T-cell (primary cell): ENCODE results near the gene SCN1A. TPM values are rescaled to one million over a fixed set of nuclear protein-coding genes. Genes with fewer than 3 reads are reported as not detected.
A peak's percentile ranks its signal among the peaks of the same experiment; 100 is the strongest.

ENCODE experiments used
- ATAC-seq, 4 experiments: fragments of 200-7000 bp in 3 of 4; fragments of 150-1000 bp in 1 of 4; cut with Tn5 transposase; replicated peaks in 1 of 4; 1 replicate in 3 of 4; 2 replicates in 1 of 4; pipeline ENCODE4 v1.10.0; 2021; ENCODE audit warnings: moderate library complexity in 3 of 4, mild to moderate bottlenecking in 2 of 4, moderate number of reproducible peaks in 1 of 4
- CTCF ChIA-PET, 2 donors: fragments of 300-600 bp; sonication (Branson Sonifier 250); formaldehyde crosslinking; loops; one replicate each; lab custom pipeline; 2022; ENCODE audit warnings: antibody characterized with exemption in 2 of 2; lab: Charles Lee
- POLR2A ChIA-PET, 2 donors: fragments of 300-600 bp; sonication (Branson Sonifier 250); formaldehyde crosslinking; loops; one replicate each; lab custom pipeline; 2022; ENCODE audit warnings: antibody characterized with exemption in 2 of 2; lab: Charles Lee
- DNase-seq, 35 experiments: peaks; one replicate each; pipeline versions ENCODE4 v3.0.0 to v3.0.0-alpha.2; 2013 to 2023
- H3K27ac ChIP-seq: one replicate; pipeline ENCODE4 v1.5.1; 2013; ENCODE audit warnings: low read length
- H3K27me3 ChIP-seq, 2 experiments: replicated peaks in 1 of 2; 1 replicate in 1 of 2; 2 replicates in 1 of 2; pipeline versions ENCODE4 v1.6.1 to v1.7.0; 2013; ENCODE audit warnings: low read length in 1 of 2, mixed read lengths in 1 of 2; ENCODE audit not compliant: control insufficient read depth in 2 of 2, insufficient read depth in 2 of 2; ENCODE audit errors: extremely low read depth in 1 of 2
- H3K36me3 ChIP-seq, 2 donors: 1 replicate in 1 of 2; 2 replicates in 1 of 2; pipeline versions ENCODE4 v1.6.1 to v1.7.0; 2013; ENCODE audit warnings: low read length in 1 of 2; ENCODE audit not compliant: control insufficient read depth in 2 of 2, insufficient read depth in 1 of 2; ENCODE audit errors: extremely low read depth in 1 of 2
- H3K4me1 ChIP-seq, 2 experiments: 1 replicate in 1 of 2; 2 replicates in 1 of 2; pipeline versions ENCODE4 v1.6.1 to v1.7.0; 2013; ENCODE audit warnings: low read length in 2 of 2, mixed read lengths in 1 of 2; ENCODE audit not compliant: insufficient read depth in 2 of 2, control insufficient read depth in 1 of 2; ENCODE audit errors: extremely low read depth in 1 of 2
- H3K4me3 ChIP-seq, 2 donors: 1 replicate in 1 of 2; 2 replicates in 1 of 2; pipeline versions ENCODE4 v1.5.1 to v1.7.0; 2013; ENCODE audit warnings: mild to moderate bottlenecking in 2 of 2, low read length in 1 of 2, moderate library complexity in 1 of 2; ENCODE audit not compliant: control insufficient read depth in 1 of 2; ENCODE audit errors: extremely low read depth in 1 of 2
- H3K9me3 ChIP-seq: 2 replicates; pipeline ENCODE4 v1.7.0; 2013
- H3K27ac Mint-ChIP-seq, 2 donors: one replicate each; pipeline ENCODE4 v1.8.0; 2020 to 2021; ENCODE audit warnings: mild to moderate bottlenecking in 2 of 2, mixed read lengths in 2 of 2
- H3K27me3 Mint-ChIP-seq, 2 donors: one replicate each; pipeline ENCODE4 v1.8.0; 2021 to 2022; ENCODE audit warnings: mixed read lengths in 2 of 2
- H3K36me3 Mint-ChIP-seq: one replicate; pipeline ENCODE4 v1.8.0; 2021; ENCODE audit warnings: mixed read lengths
- H3K4me1 Mint-ChIP-seq, 3 donors: one replicate each; pipeline ENCODE4 v1.8.0; 2020 to 2022; ENCODE audit warnings: mixed read lengths in 3 of 3, mild to moderate bottlenecking in 1 of 3
- H3K4me3 Mint-ChIP-seq, 3 donors: one replicate each; pipeline ENCODE4 v1.8.0; 2020 to 2022; ENCODE audit warnings: mild to moderate bottlenecking in 3 of 3, mixed read lengths in 3 of 3, moderate library complexity in 3 of 3
- H3K9me3 Mint-ChIP-seq, 3 donors: one replicate each; pipeline ENCODE4 v1.8.0; 2020 to 2022; ENCODE audit warnings: mixed read lengths in 3 of 3
- WGBS: methylation state at CpG from one replicate; pipeline ENCODE4 v1.1.5; 2013; ENCODE audit warnings: missing lambda C conversion rate; ENCODE audit not compliant: insufficient coverage; 5-methylcytosine and 5-hydroxymethylcytosine counted together
- total RNA-seq, 35 experiments: library from RNA in 6 of 35; stranded (reverse) in 6 of 35; fragments of 120-200 nt in 1 of 35; gene quantifications; one replicate each; pipeline versions ENCODE4 v1.2.1 to v1.2.4 and lab custom pipeline; 2013 to 2026

Gene SCN1A
- total RNA-seq, 5 donors from 2014 or later (not counting 1 experiment from before 2014, with no cell fraction given): not detected

- Mint-ChIP-seq H3K36me3 (no peaks in the 10 kb centered on the region), H3K4me3 (peak within 1 kb of the TSS in 1 of 3 donors; percentile 40), H3K27ac (peak within 1 kb of the TSS; percentile 65 to 82), H3K9me3 (no peaks in the 10 kb centered on the region), H3K4me1 (peaks cover 17 to 30% (median 18%) of the 10 kb centered on the region in 3 donors), H3K27me3 (no peaks in the 10 kb centered on the region)
- no peaks in the 10 kb centered on the region for H3K36me3 ChIP-seq
- H3K27ac ChIP-seq: peak within 1 kb of the TSS; percentile 80
- H3K4me1 ChIP-seq: peaks cover 13 to 27% of the 10 kb centered on the region in 2 experiments
- 0% methylated on average over 47 of the region's 55 CpGs for WGBS
- ATAC-seq (peak; percentile 96 to 98 (median 96)), DNase-seq (peak; percentile 87 to 95 (median 92))
- no peaks in the 10 kb centered on the region for H3K9me3 ChIP-seq
- CTCF ChIA-PET: interaction anchor here (0.6 to 1.6 kb wide), 7 partner anchors 9 to 174 kb away, joined by 3 to 9 read pairs (median 6); partner anchors contain the start of gene SCN1A (in 1 of the 2)
- H3K4me3 ChIP-seq: peak within 1 kb of the TSS; percentile 78 to 92
- POLR2A ChIA-PET: interaction anchor here (0.8 kb wide), 2 partner anchors 12 to 80 kb away, joined by 4 to 5 read pairs; no protein-coding TSS in a partner anchor
- H3K27me3 ChIP-seq: no peaks in the 10 kb centered on the region
Measured at GRCh38 chr2:165953655-165954606, 173.9 kb downstream of the SCN1A start, which contains the start of gene TTC21B. TTC21B (minus strand) TSS chr2:165953776; CDS start chr2:165953705, 71 bp downstream.

DNA sequence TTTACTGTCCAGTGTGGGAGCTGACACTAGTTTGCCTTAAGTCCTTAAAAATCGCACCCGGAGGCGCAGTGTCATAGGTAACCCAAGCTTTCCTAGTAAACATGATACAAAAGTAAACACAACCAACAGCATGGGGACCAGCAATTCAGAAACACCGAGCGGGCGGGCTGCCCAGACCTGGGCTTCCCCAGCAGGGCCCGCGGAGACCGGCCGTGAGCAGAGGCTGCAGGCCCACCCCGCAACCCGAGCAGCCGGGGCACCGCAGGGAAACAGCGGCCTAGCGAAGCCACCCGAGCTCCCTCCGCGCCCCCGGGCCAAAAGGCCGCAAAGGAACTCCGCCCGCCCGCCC, 174.5 kb downstream of the SCN1A start:
- Mint-ChIP-seq H3K27ac (no peak overlapping the region), H3K9me3 (no peaks in the 10 kb centered on the region), H3K27me3 (no peaks in the 10 kb centered on the region), H3K4me1 (peaks cover 17 to 30% (median 18%) of the 10 kb centered on the region in 3 donors), H3K36me3 (no peaks in the 10 kb centered on the region), H3K4me3 (no peak overlapping the region)
- POLR2A ChIA-PET: interaction anchor here (0.8 to 1.2 kb wide), 3 partner anchors 10 to 79 kb away, joined by 4 to 5 read pairs (median 5); no protein-coding TSS in a partner anchor
- DNase-seq (no peak), ATAC-seq (peak; percentile 35 to 55 (median 46))
- 0% methylated on average over 21 of the region's 24 CpGs for WGBS
- CTCF ChIA-PET: interaction anchor here (0.6 to 1.6 kb wide), 5 partner anchors 8 to 175 kb away, joined by 4 to 9 read pairs (median 6); partner anchors contain the start of gene SCN1A (in 1 of the 2)
- Histone ChIP-seq H3K36me3 (peaks cover 0 to 1% of the 10 kb centered on the region in 2 donors), H3K4me1 (peaks cover 13 to 27% of the 10 kb centered on the region in 2 experiments), H3K27me3 (no peaks in the 10 kb centered on the region), H3K4me3 (peak overlapping the region; percentile 75 to 78), H3K27ac (peak overlapping the region; percentile 80), H3K9me3 (no peaks in the 10 kb centered on the region)

DNA sequence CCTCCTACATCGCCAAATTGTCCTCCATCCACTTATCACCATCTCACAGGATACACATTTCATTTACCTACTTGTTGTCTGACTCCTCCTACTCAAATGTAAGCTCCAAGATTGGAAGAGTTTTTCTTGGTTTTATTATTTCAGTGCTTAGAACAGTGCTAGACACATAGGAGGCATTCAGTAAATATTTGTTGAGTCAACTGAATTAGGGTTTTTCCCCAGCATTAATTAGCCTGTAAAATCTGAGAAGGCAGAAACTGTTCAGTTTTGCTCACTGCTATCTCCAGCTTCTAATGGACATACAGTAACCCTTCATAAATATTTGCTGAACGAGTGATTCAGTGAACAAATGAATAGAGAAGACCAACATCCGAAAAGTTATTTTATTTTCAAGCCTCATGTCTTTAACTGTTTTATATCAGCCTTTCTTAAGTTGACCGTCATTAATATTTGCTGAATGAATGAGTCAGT, 175.0 kb downstream of the SCN1A start:
- Mint-ChIP-seq H3K27me3 (no peaks in the 10 kb centered on the region), H3K4me3 (no peak overlapping the region)

GRCh38 chr2:165952085-165952484, 175.7 kb downstream of the SCN1A start:
- ChIA-PET CTCF (interaction anchor here (0.9 to 1.1 kb wide), 2 partner anchors 57 to 139 kb away, joined by 3 read pairs; no protein-coding TSS in a partner anchor), POLR2A (interaction anchor here in 1 of 2 donors (1.2 kb wide), 1 partner anchor 9 kb away, joined by 5 read pairs; no protein-coding TSS in a partner anchor)
- Mint-ChIP-seq H3K4me1 (peaks cover 17 to 30% (median 18%) of the 10 kb centered on the region in 3 donors), H3K9me3 (no peaks in the 10 kb centered on the region), H3K27ac (no peak overlapping the region), H3K4me3 (no peak overlapping the region), H3K36me3 (peaks cover 9% of the 10 kb centered on the region), H3K27me3 (no peaks in the 10 kb centered on the region)
- DNase-seq (no peak), ATAC-seq (no peak)
- 0% methylated on average over 1 of the region's 1 CpG for WGBS
- Histone ChIP-seq H3K36me3 (peaks cover 0 to 10% of the 10 kb centered on the region in 2 donors), H3K27ac (no peak overlapping the region), H3K9me3 (no peaks in the 10 kb centered on the region), H3K27me3 (no peaks in the 10 kb centered on the region), H3K4me3 (no peak overlapping the region), H3K4me1 (peaks cover 13 to 27% of the 10 kb centered on the region in 2 experiments)

More for the DNA sequence above, 175.0 kb downstream of the SCN1A start:
- Histone ChIP-seq H3K4me3 (peak overlapping the region; percentile 75 to 78), H3K27me3 (no peaks in the 10 kb centered on the region), H3K4me1 (peaks cover 13 to 27% of the 10 kb centered on the region in 2 experiments), H3K9me3 (no peaks in the 10 kb centered on the region), H3K27ac (peak overlapping the region; percentile 80), H3K36me3 (peaks cover 0 to 6% of the 10 kb centered on the region in 2 donors)
- peaks cover 4% of the 10 kb centered on the region for H3K36me3 Mint-ChIP-seq
- ATAC-seq: no peak
- H3K4me1 Mint-ChIP-seq: peaks cover 17 to 30% (median 18%) of the 10 kb centered on the region in 3 donors
- CTCF ChIA-PET: interaction anchor here (0.9 to 1.6 kb wide), 6 partner anchors 8 to 175 kb away, joined by 3 to 8 read pairs (median 4); partner anchors contain the start of gene SCN1A (in 1 of the 2)
- POLR2A ChIA-PET: interaction anchor here (0.8 to 1.2 kb wide), 3 partner anchors 10 to 78 kb away, joined by 4 to 5 read pairs (median 5); no protein-coding TSS in a partner anchor
- H3K27ac Mint-ChIP-seq: no peak overlapping the region
- H3K9me3 Mint-ChIP-seq: no peaks in the 10 kb centered on the region
- WGBS: no CpG with 5 or more reads among the region's 4 CpGs
- DNase-seq: peak in 1 of 35 experiments; percentile 33

DNA sequence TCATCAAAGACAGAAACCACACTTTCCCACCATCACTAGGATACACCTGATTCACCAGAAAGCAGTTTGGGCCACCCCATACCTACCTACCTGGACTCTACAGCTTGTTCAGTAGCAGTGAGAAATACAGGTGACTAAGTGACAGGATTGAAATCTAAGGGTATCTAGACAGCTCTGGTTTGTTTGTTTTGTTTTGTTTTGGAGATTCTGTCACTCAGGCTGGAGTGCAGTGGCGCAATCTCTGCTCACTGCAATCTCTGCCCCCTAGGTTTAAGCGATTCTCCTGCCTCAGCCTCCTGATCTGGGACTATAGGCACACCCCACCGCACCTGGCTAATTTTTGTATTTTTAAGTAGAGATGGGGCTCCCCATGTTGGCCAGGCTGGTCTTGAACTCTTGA, 177.4 kb downstream of the SCN1A start:
- DNase-seq (no peak), ATAC-seq (no peak)
- H3K27ac ChIP-seq: no peak overlapping the region
- no peaks in the 10 kb centered on the region for H3K9me3 Mint-ChIP-seq
- no peak overlapping the region for H3K4me3 Mint-ChIP-seq
- H3K36me3 Mint-ChIP-seq: peaks cover 9% of the 10 kb centered on the region
- H3K36me3 ChIP-seq: peaks cover 0 to 10% of the 10 kb centered on the region in 2 donors
- H3K27me3 ChIP-seq: no peaks in the 10 kb centered on the region
- WGBS: 100% methylated on average over 2 of the region's 3 CpGs
- POLR2A ChIA-PET: no interaction called here
- CTCF ChIA-PET: no interaction called here
- no peak overlapping the region for H3K4me3 ChIP-seq
- H3K27ac Mint-ChIP-seq: no peak overlapping the region
- peaks cover 13 to 27% of the 10 kb centered on the region in 2 experiments for H3K4me1 ChIP-seq
- no peaks in the 10 kb centered on the region for H3K27me3 Mint-ChIP-seq
- H3K4me1 Mint-ChIP-seq: peaks cover 9 to 20% (median 10%) of the 10 kb centered on the region in 3 donors
- H3K9me3 ChIP-seq: no peaks in the 10 kb centered on the region
